Sciatic nerve (tissue), 2 donors: ENCODE results near the gene SLC41A3. TPM values are rescaled to one million over a fixed set of nuclear protein-coding genes. Genes with fewer than 3 reads are reported as not detected.
"Not testable (repeated sequence)": the region's sequence is repeated elsewhere in the genome, so short reads cannot be mapped to it uniquely, and the experiment has no call there.

ENCODE experiments used
- ATAC-seq: fragments of 200-7000 bp; cut with Tn5 transposase; one replicate; pipeline ENCODE4 v1.9.1; 2020; ENCODE audit warnings: mild to moderate bottlenecking, moderate library complexity
- DNase-seq: peaks from one replicate; pipeline ENCODE4 v3.0.0-alpha.2; 2020; ENCODE audit warnings: low spot score
- intact Hi-C: fragments of 100-400 bp; cut with DNase I; formaldehyde crosslinking; loops from one replicate; pipeline ENCODE4 v1.14.2; 2022
- total RNA-seq: library from RNA; stranded (reverse); fragmentation: NEBNext Ultra II Directional; extraction: Animal tissue kit (Norgen Biotek cat#: 25700); gene quantifications from one replicate; pipeline ENCODE4 v1.2.1, GENCODE V29; 2021
- donor health status: DM: no; HTN: no; CAD: no.
- donor health status: DM: no; HTN: no; CAD: no.

Gene SLC41A3
- total RNA-seq, 1 donor from 2014 or later: 42.8 TPM

GRCh38 chr3:126039870-126040269, 44.1 kb downstream of the SLC41A3 start:
- intact Hi-C loops: no loop called here
- DNase-seq: no peak

GRCh38 chr3:126038791-126039190, 45.1 kb downstream of the SLC41A3 start:
- ATAC-seq, DNase-seq: not testable (repeated sequence)

More at GRCh38 chr3:126039870-126040269, 44.1 kb downstream of the SLC41A3 start:
- ATAC-seq: no peak

GRCh38 chr3:126036056-126036549, 47.8 kb downstream of the SLC41A3 start:
- no peak for DNase-seq
- intact Hi-C loops: no loop called here
- no peak for ATAC-seq

More at GRCh38 chr3:126038791-126039190, 45.1 kb downstream of the SLC41A3 start:
- intact Hi-C loops: not testable (repeated sequence)

GRCh38 chr3:126035362-126036050, 48.4 kb downstream of the SLC41A3 start:
- DNase-seq (no peak), ATAC-seq (no peak)
- intact Hi-C loops: no loop called here

- DNase-seq: no peak
- intact Hi-C loops: no loop called here
- ATAC-seq: no peak
Measured at GRCh38 chr3:126034481-126035361, 49.2 kb downstream of the SLC41A3 start.

GRCh38 chr3:126033765-126034164, 50.2 kb downstream of the SLC41A3 start:
- DNase-seq: no peak
- no peak for ATAC-seq
- intact Hi-C loops: no loop called here

- ATAC-seq (no peak), DNase-seq (no peak)
- intact Hi-C loops: no loop called here
Measured at GRCh38 chr3:126033051-126033745, 50.7 kb downstream of the SLC41A3 start.

GRCh38 chr3:126031981-126032471, 51.9 kb downstream of the SLC41A3 start:
- ATAC-seq (no peak), DNase-seq (no peak)
- intact Hi-C loops: no loop called here

GRCh38 chr3:126030455-126030854, 53.5 kb downstream of the SLC41A3 start:
- no peak for DNase-seq

GRCh38 chr3:126029241-126029640, 54.7 kb downstream of the SLC41A3 start:
- ATAC-seq: no peak
- DNase-seq: no peak
- intact Hi-C loops: no loop called here

More at GRCh38 chr3:126030455-126030854, 53.5 kb downstream of the SLC41A3 start:
- intact Hi-C loops: no loop called here
- ATAC-seq: no peak

- intact Hi-C loops: no loop called here
- no peak for ATAC-seq
- DNase-seq: no peak
Measured at GRCh38 chr3:126028096-126028495, 55.8 kb downstream of the SLC41A3 start.

GRCh38 chr3:126026761-126027160, 57.2 kb downstream of the SLC41A3 start:
- ATAC-seq (no peak), DNase-seq (no peak)
- intact Hi-C loops: no loop called here

- intact Hi-C loops: no loop called here
- ATAC-seq (no peak), DNase-seq (no peak)
Measured at GRCh38 chr3:126026277-126026751, 57.6 kb downstream of the SLC41A3 start.

GRCh38 chr3:126025862-126026261, 58.1 kb downstream of the SLC41A3 start:
- intact Hi-C loops: no loop called here

GRCh38 chr3:126025116-126025729, 58.7 kb downstream of the SLC41A3 start:
- DNase-seq: no peak
- intact Hi-C loops: no loop called here
- no peak for ATAC-seq

More at GRCh38 chr3:126025862-126026261, 58.1 kb downstream of the SLC41A3 start:
- no peak for DNase-seq
- no peak for ATAC-seq

- ATAC-seq: no peak
Measured at GRCh38 chr3:126024049-126024854, 59.7 kb downstream of the SLC41A3 start.

GRCh38 chr3:126023390-126023789, 60.5 kb downstream of the SLC41A3 start:
- intact Hi-C loops: no loop called here
- DNase-seq: no peak
- no peak for ATAC-seq

More at GRCh38 chr3:126024049-126024854, 59.7 kb downstream of the SLC41A3 start:
- DNase-seq: no peak
- intact Hi-C loops: no loop called here
